Gastroesophageal sphincter (tissue), 4 donors: Measurements from ENCODE around the gene GSG1L. TPM values are rescaled to one million over a fixed set of nuclear protein-coding genes. Genes with fewer than 3 reads are reported as not detected.

Experiments used
- ATAC-seq: fragments of 150-250 bp; one replicate; pipeline ENCODE4 v1.9.1; 2016; ENCODE audit warnings: mild to moderate bottlenecking, moderate library complexity
- H3K27ac ChIP-seq, 4 donors: fragments of 200-600 bp; sonication (generic) in 3 of 4; 1 replicate in 3 of 4; 2 replicates in 1 of 4; pipeline ENCODE4 v1.5.1; 2016 to 2019
- H3K27me3 ChIP-seq: fragments of 200-600 bp; sonication (generic); one replicate; pipeline ENCODE4 v1.5.1; 2019
- H3K36me3 ChIP-seq, 2 donors: fragments of 200-600 bp; sonication (generic); one replicate each; pipeline ENCODE4 v1.5.1; 2019; ENCODE audit warnings: control low read depth in 1 of 2
- H3K4me1 ChIP-seq, 3 donors: fragments of 200-600 bp; sonication (generic); 1 replicate in 2 of 3; 2 replicates in 1 of 3; pipeline ENCODE4 v1.5.1; 2016 to 2019; ENCODE audit warnings: control low read depth in 2 of 3
- H3K4me3 ChIP-seq, 2 donors: fragments of 200-600 bp; sonication (generic); one replicate each; pipeline ENCODE4 v1.5.1; 2019; ENCODE audit warnings: mild to moderate bottlenecking in 1 of 2, moderate library complexity in 1 of 2
- H3K9me3 ChIP-seq, 3 donors: fragments of 200-600 bp; sonication (generic); one replicate each; pipeline ENCODE4 v1.5.1; 2017 to 2019; ENCODE audit warnings: control low read depth in 2 of 3
- EP300 ChIP-seq: sonication (generic); formaldehyde crosslinking; IDR thresholded peaks from one replicate; pipeline ENCODE4 v1.6.1; 2017; ENCODE audit warnings: antibody characterized with exemption, mild to moderate bottlenecking
- POLR2A ChIP-seq, 2 donors: fragments of 450-650 bp; IDR thresholded peaks; one replicate each; pipeline ENCODE4 v1.6.1; 2017; ENCODE audit warnings: antibody characterized with exemption in 2 of 2, mild to moderate bottlenecking in 2 of 2, moderate library complexity in 1 of 2
- POLR2AphosphoS5 ChIP-seq: sonication (generic); formaldehyde crosslinking; IDR thresholded peaks from one replicate; pipeline ENCODE4 v1.6.1; 2017; ENCODE audit warnings: antibody characterized with exemption
- WGBS, 2 donors: methylation state at CpG; one replicate each; pipeline ENCODE4 v1.1.5; 2018; ENCODE audit warnings: low coverage in 1 of 2; 5-methylcytosine and 5-hydroxymethylcytosine counted together
- total RNA-seq, 4 donors: library from RNA; depleted of rRNA; stranded (reverse); fragments of >200 nt; gene quantifications; one replicate each; pipeline ENCODE4 v1.1.0, GENCODE V29; 2016
- TF ChIP-seq, protein P1 (sequence below), 4 experiments: fragments of 200-600 bp in 2 of 4; fragments of 450-650 bp in 2 of 4; sonication (generic) in 1 of 4; IDR thresholded peaks; one replicate each; pipeline ENCODE4 v1.5.1; 2017 to 2019; ENCODE audit warnings: antibody characterized with exemption in 4 of 4, mild to moderate bottlenecking in 2 of 4, moderate library complexity in 2 of 4

Gene GSG1L
- total RNA-seq, 4 donors from 2014 or later, result 1.0 TPM; not detected in 3

DNA sequence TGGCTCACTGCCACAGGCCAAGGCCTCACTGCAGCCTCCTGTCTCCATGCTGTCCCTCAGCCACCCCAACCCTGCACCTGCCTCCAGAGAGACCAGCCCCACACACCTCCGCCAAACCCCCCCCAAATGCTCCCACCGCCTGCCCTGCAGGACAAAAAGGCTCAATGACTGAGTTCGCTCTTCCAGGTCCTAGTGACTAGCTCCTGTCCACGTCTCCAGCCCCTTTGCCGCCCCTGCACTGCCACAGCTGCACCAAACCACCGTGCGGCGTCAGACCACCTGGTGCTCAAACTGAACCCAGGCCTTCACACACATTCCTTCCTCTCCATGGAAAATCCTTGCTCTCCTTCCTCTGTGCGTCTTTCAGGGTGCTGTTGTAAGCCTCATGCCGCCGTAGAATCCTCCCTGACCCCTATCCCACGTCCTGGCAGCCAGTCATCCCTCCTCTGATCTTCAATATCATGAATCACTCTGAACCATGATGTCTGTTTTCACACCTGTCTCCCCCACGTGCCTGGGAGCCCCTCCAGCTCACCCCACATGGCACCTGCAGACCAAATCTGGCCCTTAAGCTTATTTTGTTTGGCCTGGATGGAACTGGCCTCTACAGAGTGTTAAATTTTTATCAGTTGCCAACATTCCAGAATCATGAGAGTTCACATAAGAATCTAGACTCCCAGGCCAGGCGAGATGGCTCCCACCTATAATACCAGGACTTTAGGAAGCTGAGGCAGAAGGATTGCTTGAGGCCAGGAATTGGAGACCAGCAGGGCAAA, 4.3 kb upstream of the GSG1L start:
- peaks cover 32% of the 10 kb centered on the region for H3K27me3 ChIP-seq
- no peaks in the 10 kb centered on the region for H3K36me3 ChIP-seq
- H3K4me1 ChIP-seq, result peaks cover 0 to 11% (median 0%) of the 10 kb centered on the region in 3 donors
- ATAC-seq, result peak; percentile 25
- H3K27ac ChIP-seq, result no peak overlapping the region
- 59 to 67% methylated on average over 5 to 12 of the region's 14 CpGs for WGBS, 2 donors
- TF ChIP-seq POLR2AphosphoS5 (no peak), POLR2A (IDR thresholded peaks at IDR 0.05) (no peak), EP300 (no peak)
- TF ChIP-seq, protein P1, sequence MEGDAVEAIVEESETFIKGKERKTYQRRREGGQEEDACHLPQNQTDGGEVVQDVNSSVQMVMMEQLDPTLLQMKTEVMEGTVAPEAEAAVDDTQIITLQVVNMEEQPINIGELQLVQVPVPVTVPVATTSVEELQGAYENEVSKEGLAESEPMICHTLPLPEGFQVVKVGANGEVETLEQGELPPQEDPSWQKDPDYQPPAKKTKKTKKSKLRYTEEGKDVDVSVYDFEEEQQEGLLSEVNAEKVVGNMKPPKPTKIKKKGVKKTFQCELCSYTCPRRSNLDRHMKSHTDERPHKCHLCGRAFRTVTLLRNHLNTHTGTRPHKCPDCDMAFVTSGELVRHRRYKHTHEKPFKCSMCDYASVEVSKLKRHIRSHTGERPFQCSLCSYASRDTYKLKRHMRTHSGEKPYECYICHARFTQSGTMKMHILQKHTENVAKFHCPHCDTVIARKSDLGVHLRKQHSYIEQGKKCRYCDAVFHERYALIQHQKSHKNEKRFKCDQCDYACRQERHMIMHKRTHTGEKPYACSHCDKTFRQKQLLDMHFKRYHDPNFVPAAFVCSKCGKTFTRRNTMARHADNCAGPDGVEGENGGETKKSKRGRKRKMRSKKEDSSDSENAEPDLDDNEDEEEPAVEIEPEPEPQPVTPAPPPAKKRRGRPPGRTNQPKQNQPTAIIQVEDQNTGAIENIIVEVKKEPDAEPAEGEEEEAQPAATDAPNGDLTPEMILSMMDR (IDR thresholded peaks at IDR 0.05), result no peak
- H3K4me3 ChIP-seq, result no peak overlapping the region
- no peaks in the 10 kb centered on the region for H3K9me3 ChIP-seq

DNA sequence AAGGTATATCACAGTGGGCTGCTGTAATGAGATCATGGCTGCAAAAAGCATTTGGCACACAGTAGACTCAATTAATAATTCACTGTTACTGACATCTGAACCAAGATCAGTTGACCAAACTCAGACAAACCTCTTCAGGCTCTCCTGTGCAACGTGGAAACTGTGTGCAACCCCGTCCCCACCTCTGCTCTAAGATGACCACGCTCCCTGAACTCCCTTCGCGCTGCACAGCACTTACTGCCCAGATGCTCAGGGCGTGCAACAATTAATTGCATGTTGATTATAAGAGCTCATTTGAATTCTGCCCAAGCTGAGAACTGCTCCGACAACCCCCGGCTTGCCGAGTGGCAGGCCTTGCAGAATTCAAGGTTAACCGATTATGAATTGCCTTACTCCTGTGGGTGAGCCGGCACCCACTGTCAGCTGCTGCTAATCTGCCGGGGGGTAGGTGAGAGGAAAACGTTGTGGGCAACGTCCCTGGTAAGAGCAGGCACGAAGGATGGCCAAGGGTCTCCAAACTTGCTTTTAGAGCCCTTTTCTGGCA, 1.3 kb upstream of the GSG1L start:
- no peak for TF ChIP-seq POLR2A (IDR thresholded peaks at IDR 0.05)
- TF ChIP-seq, protein P1 (IDR thresholded peaks at IDR 0.05), result no peak
- no peak for TF ChIP-seq POLR2AphosphoS5
- TF ChIP-seq EP300, result no peak
- Histone ChIP-seq H3K27me3 (peaks cover 53% of the 10 kb centered on the region), H3K4me1 (peaks cover 0 to 17% (median 0%) of the 10 kb centered on the region in 3 donors), H3K36me3 (no peaks in the 10 kb centered on the region), H3K4me3 (no peak overlapping the region), H3K9me3 (no peaks in the 10 kb centered on the region), H3K27ac (no peak overlapping the region)
- 46 to 73% methylated on average over 2 to 6 of the region's 15 CpGs for WGBS, 2 donors
- no peak for ATAC-seq

DNA sequence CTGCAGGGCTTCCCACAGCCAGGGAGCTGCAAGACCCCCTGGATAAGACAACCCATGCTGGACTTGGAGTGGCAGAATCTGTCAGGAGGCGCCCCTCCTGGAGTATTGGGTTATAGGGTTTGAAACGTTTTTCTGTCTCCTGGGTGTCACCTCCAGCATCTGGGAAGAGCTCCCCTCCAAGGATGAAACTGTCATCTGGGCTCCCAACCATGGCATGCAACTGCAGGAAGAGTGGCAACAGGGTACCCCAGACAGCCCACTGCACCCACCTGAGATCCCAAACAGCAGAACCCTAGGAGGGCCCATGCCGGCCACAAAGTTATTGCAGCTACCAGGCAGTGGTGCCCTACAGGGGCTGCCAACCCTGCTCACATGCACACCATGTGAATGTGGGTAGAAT, 636 bp upstream of the GSG1L start:
- H3K4me3 ChIP-seq, result peak overlapping the region in 1 of 2 donors; percentile 45
- H3K36me3 ChIP-seq, result no peaks in the 10 kb centered on the region
- no CpG with 5 or more reads among the region's 3 CpGs for WGBS, 2 donors
- TF ChIP-seq EP300, result no peak
- TF ChIP-seq, protein P1 (IDR thresholded peaks at IDR 0.05), result no peak
- TF ChIP-seq POLR2A (IDR thresholded peaks at IDR 0.05), result no peak
- TF ChIP-seq POLR2AphosphoS5, result no peak
- no peaks in the 10 kb centered on the region for H3K9me3 ChIP-seq
- H3K27ac ChIP-seq, result no peak overlapping the region
- H3K4me1 ChIP-seq, result peaks cover 0 to 17% (median 0%) of the 10 kb centered on the region in 3 donors
- no peak for ATAC-seq
- H3K27me3 ChIP-seq, result peaks cover 57% of the 10 kb centered on the region

DNA sequence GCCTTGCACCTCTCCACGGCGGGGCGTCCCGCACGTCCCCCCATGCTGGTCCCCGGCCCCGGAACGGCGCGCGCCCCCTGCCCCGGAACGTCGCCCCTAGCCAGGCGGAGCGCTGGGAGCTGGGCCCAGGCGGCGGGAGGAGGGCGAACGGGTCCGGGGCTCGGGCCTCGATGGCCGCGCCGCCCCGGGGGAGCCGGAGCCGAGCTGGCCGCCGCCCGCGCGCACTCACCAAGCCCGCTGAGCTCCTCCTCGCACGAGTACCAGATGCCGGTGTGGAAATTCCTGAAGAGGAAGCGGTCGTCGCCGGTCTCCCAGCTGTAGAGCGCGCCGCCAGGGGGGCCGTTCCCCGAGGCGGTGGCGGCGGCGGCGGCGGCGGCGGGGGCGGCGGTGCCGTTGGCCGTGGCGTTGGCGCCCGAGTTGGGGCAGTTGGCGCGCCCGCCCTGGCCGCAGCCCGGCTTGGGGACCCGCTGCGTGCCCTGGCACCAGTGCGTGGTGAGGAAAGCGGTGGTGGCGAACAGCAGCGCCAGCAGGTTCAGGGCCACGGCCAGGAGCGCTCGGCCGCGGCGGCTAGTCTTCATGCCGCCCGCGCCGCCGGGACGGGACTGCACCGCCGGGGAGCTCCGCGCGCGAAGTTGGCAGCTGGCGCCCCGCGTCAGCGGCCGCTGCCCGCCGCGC, 530 bp downstream of the GSG1L start:
- Histone ChIP-seq H3K27me3 (peaks cover 69% of the 10 kb centered on the region), H3K4me1 (peaks cover 0 to 17% (median 0%) of the 10 kb centered on the region in 3 donors), H3K36me3 (no peaks in the 10 kb centered on the region), H3K4me3 (peak overlapping the region in 1 of 2 donors; percentile 45), H3K27ac (no peak overlapping the region), H3K9me3 (no peaks in the 10 kb centered on the region)
- WGBS, 2 donors, result 0% methylated on average over 3 of the region's 99 CpGs; no CpG with 5 or more reads in 1 of the 2 donors
- TF ChIP-seq EP300 (no peak), POLR2AphosphoS5 (no peak), POLR2A (IDR thresholded peaks at IDR 0.05) (no peak)
- TF ChIP-seq, protein P1 (IDR thresholded peaks at IDR 0.05), result no peak
- no peak for ATAC-seq
